ENCODE data around the gene LY6G6F. TPM values are rescaled to one million over a fixed set of nuclear protein-coding genes. Genes with fewer than 3 reads are reported as not detected.

The LY6G6F gene
- total RNA-seq, 3 donors from 2014 or later: not detected

- no peak for DNase-seq (ENCODE audit: low spot score in 2 of 2)
- Histone ChIP-seq H3K27ac (no peak overlapping the region), H3K27me3 (no peaks in the 10 kb centered on the region), H3K36me3 (no peaks in the 10 kb centered on the region), H3K4me3 (no peak overlapping the region), H3K4me1 (no peaks in the 10 kb centered on the region), H3K9me3 (no peaks in the 10 kb centered on the region)
- intact Hi-C loops (cut with DNase I; ENCODE audit: low total_unique reads): no loop called here
- TF ChIP-seq POLR2A (IDR thresholded peaks at IDR 0.05) (no peak), CTCF (IDR thresholded peaks at IDR 0.05) (no peak), POLR2AphosphoS5 (IDR thresholded peaks at IDR 0.05) (no peak)
These were observed 46.2 kb downstream of the LY6G6F start for GRCh38 chr6:31752739-31753319.

- DNase-seq (ENCODE audit: low spot score in 2 of 2): no peak
- no peak overlapping the region for H3K27ac ChIP-seq
These were observed 51.6 kb downstream of the LY6G6F start for GRCh38 chr6:31758281-31758680.

More at GRCh38 chr6:31758281-31758680, 51.6 kb downstream of the LY6G6F start:
- TF ChIP-seq POLR2AphosphoS5 (IDR thresholded peaks at IDR 0.05) (no peak), CTCF (IDR thresholded peaks at IDR 0.05) (no peak), POLR2A (IDR thresholded peaks at IDR 0.05) (no peak)
- no peaks in the 10 kb centered on the region for H3K36me3 ChIP-seq
- H3K27me3 ChIP-seq: no peaks in the 10 kb centered on the region
- no peak overlapping the region for H3K4me3 ChIP-seq
- intact Hi-C loops (cut with DNase I; ENCODE audit: low total_unique reads): no loop called here
- H3K9me3 ChIP-seq: no peaks in the 10 kb centered on the region
- no peaks in the 10 kb centered on the region for H3K4me1 ChIP-seq

Other genes with a start within 250 kb of the LY6G6F start
- 1 to 10 TPM; 2.9 to 4.6 (median 4.0) TPM for gene MICB, start 208.7 kb upstream of the LY6G6F start, total RNA-seq
- not detected for gene MCCD1, start 177.9 kb upstream of the LY6G6F start, total RNA-seq
- 100 to 1,000 TPM; 315 to 336 (median 334) TPM for gene DDX39B, start 164.9 kb upstream of the LY6G6F start, total RNA-seq
- 1 to 10 TPM in 2 of 3 donors, under 1 TPM in 1; 0.44 to 1.8 (median 1.6) TPM for gene ATP6V1G2, start 160.3 kb upstream of the LY6G6F start, total RNA-seq
- gene NFKBIL1, start 159.3 kb upstream of the LY6G6F start, total RNA-seq: 10 to 100 TPM; 22.3 to 34.7 (median 26.5) TPM
- under 1 TPM in 1 of 3 donors, not detected in 2; 0.29 TPM for gene LTA, start 134.6 kb upstream of the LY6G6F start, total RNA-seq
- under 1 TPM in 2 of 3 donors, not detected in 1; 0.33 to 0.73 TPM for gene TNF, start 131.3 kb upstream of the LY6G6F start, total RNA-seq
- gene LTB, start 124.4 kb upstream of the LY6G6F start, total RNA-seq: 1 to 10 TPM in 1 of 3 donors, under 1 TPM in 1, not detected in 1; 0.96 to 1.0 TPM
- gene LST1, start 120.6 kb upstream of the LY6G6F start, total RNA-seq: 10 to 100 TPM in 1 of 3 donors, 1 to 10 TPM in 2; 8.8 to 10.7 (median 9.8) TPM
- gene NCR3, start 113.9 kb upstream of the LY6G6F start, total RNA-seq: not detected
- 10 to 100 TPM; 26.9 to 54.1 (median 28.2) TPM for gene AIF1, start 91.6 kb upstream of the LY6G6F start, total RNA-seq
- gene PRRC2A, start 86.2 kb upstream of the LY6G6F start, total RNA-seq: 10 to 100 TPM; 42.7 to 57.2 (median 57.0) TPM
- 100 to 1,000 TPM; 154 to 170 (median 157) TPM for gene BAG6, start 54.2 kb upstream of the LY6G6F start, total RNA-seq
- gene APOM, start 51.0 kb upstream of the LY6G6F start, total RNA-seq: 1 to 10 TPM; 1.3 to 4.8 (median 4.6) TPM
- gene C6orf47, start 46.1 kb upstream of the LY6G6F start, total RNA-seq: 10 to 100 TPM; 20.3 to 27.4 (median 24.8) TPM
- 10 to 100 TPM; 16.2 to 22.2 (median 20.0) TPM for gene GPANK1, start 41.9 kb upstream of the LY6G6F start, total RNA-seq
- 100 to 1,000 TPM; 135 to 180 (median 178) TPM for gene CSNK2B, start 40.8 kb upstream of the LY6G6F start, total RNA-seq
- gene LY6G5B, start 36.9 kb upstream of the LY6G6F start, total RNA-seq: 10 to 100 TPM in 1 of 3 donors, 1 to 10 TPM in 2; 6.2 to 12.7 (median 8.5) TPM
- gene LY6G5C, start 25.8 kb upstream of the LY6G6F start, total RNA-seq: 1 to 10 TPM in 1 of 3 donors, under 1 TPM in 2; 0.33 to 1.9 (median 0.64) TPM
- 10 to 100 TPM; 42.6 to 62.6 (median 50.5) TPM for gene ABHD16A, start 3.5 kb upstream of the LY6G6F start, total RNA-seq
- gene LY6G6D, start 8.5 kb downstream of the LY6G6F start, total RNA-seq: not detected
- gene LY6G6C, start 14.9 kb downstream of the LY6G6F start, total RNA-seq: not detected
- gene MPIG6B, start 16.5 kb downstream of the LY6G6F start, total RNA-seq: under 1 TPM in 1 of 3 donors, not detected in 2; 0.16 TPM
- 100 to 1,000 TPM in 2 of 3 donors, 10 to 100 TPM in 1; 100.0 to 212 (median 115) TPM for gene DDAH2, start 22.4 kb downstream of the LY6G6F start, total RNA-seq
- 100 to 1,000 TPM; 266 to 325 (median 318) TPM for gene CLIC1, start 29.7 kb downstream of the LY6G6F start, total RNA-seq
- gene MSH5, start 33.1 kb downstream of the LY6G6F start, total RNA-seq: 10 to 100 TPM in 1 of 3 donors, 1 to 10 TPM in 2; 7.9 to 13.4 (median 8.0) TPM
- 1 to 10 TPM in 2 of 3 donors, not detected in 1; 1.6 to 2.0 TPM for gene SAPCD1, start 55.8 kb downstream of the LY6G6F start, total RNA-seq
- 1 to 10 TPM in 1 of 3 donors, under 1 TPM in 1, not detected in 1; under 0.01 to 1.6 TPM for gene VWA7, start 70.5 kb downstream of the LY6G6F start, total RNA-seq
- 10 to 100 TPM; 19.2 to 35.4 (median 26.2) TPM for gene VARS1, start 88.9 kb downstream of the LY6G6F start, total RNA-seq
- 10 to 100 TPM; 28.7 to 39.7 (median 32.6) TPM for gene LSM2, start 100.1 kb downstream of the LY6G6F start, total RNA-seq
- 1 to 10 TPM; 1.3 to 1.9 (median 1.6) TPM for gene HSPA1L, start 108.4 kb downstream of the LY6G6F start, total RNA-seq
- 100 to 1,000 TPM; 136 to 459 (median 202) TPM for gene HSPA1A, start 108.7 kb downstream of the LY6G6F start, total RNA-seq
- gene HSPA1B, start 120.9 kb downstream of the LY6G6F start, total RNA-seq: 100 to 1,000 TPM; 113 to 376 (median 232) TPM
- 10 to 100 TPM; 44.6 to 57.3 (median 48.9) TPM for gene NEU1, start 156.0 kb downstream of the LY6G6F start, total RNA-seq
- gene SLC44A4, start 172.1 kb downstream of the LY6G6F start, total RNA-seq: 10 to 100 TPM in 2 of 3 donors, under 1 TPM in 1; 0.32 to 35.4 (median 10.5) TPM
- gene EHMT2, start 190.8 kb downstream of the LY6G6F start, total RNA-seq: 10 to 100 TPM; 34.6 to 37.5 (median 37.0) TPM
- gene ZBTB12, start 195.2 kb downstream of the LY6G6F start, total RNA-seq: 1 to 10 TPM in 2 of 3 donors, under 1 TPM in 1; 0.64 to 3.3 (median 1.9) TPM
- 10 to 100 TPM; 10.2 to 54.2 (median 15.4) TPM for gene C2, start 220.9 kb downstream of the LY6G6F start, total RNA-seq
- 100 to 1,000 TPM in 2 of 3 donors, 10 to 100 TPM in 1; 36.3 to 177 (median 130) TPM for gene CFB, start 239.2 kb downstream of the LY6G6F start, total RNA-seq

Measured in breast epithelium (tissue), 4 donors.